ENCODE results near the gene TNFRSF25.
A peak's percentile ranks its signal among the peaks of the same experiment; 100 is the strongest.
"Not testable (repeated sequence)": the region's sequence is repeated elsewhere in the genome, so short reads cannot be mapped to it uniquely, and the experiment has no call there.

The TNFRSF25 gene

GRCh38 chr1:6444377-6444776 is 21.6 kb downstream of the TNFRSF25 start:
- no peak for TF ChIP-seq CTCF (IDR thresholded peaks at IDR 0.05; ENCODE audit: extremely low read depth, missing control alignments)
- no peak for DNase-seq (ENCODE audit: low spot score)

- TF ChIP-seq CTCF (IDR thresholded peaks at IDR 0.05; ENCODE audit: extremely low read depth, missing control alignments) = no peak
- no peak for DNase-seq (ENCODE audit: low spot score)
Measured at GRCh38 chr1:6443339-6444115, 22.4 kb downstream of the TNFRSF25 start.

- no peak for TF ChIP-seq CTCF (IDR thresholded peaks at IDR 0.05; ENCODE audit: extremely low read depth, missing control alignments)
- DNase-seq (ENCODE audit: low spot score) = no peak
Measured at GRCh38 chr1:6441586-6441985, 24.4 kb downstream of the TNFRSF25 start.

GRCh38 chr1:6440198-6441126 is 25.5 kb downstream of the TNFRSF25 start:
- DNase-seq (ENCODE audit: low spot score) = peak; percentile 79
- peak; percentile 11 for TF ChIP-seq CTCF (IDR thresholded peaks at IDR 0.05; ENCODE audit: extremely low read depth, missing control alignments)

- DNase-seq (ENCODE audit: low spot score) = peak; percentile 90
Measured at GRCh38 chr1:6438047-6438525, 27.9 kb downstream of the TNFRSF25 start.

GRCh38 chr1:6437012-6437700 is 28.8 kb downstream of the TNFRSF25 start:
- not testable (repeated sequence) for DNase-seq (ENCODE audit: low spot score)

More at GRCh38 chr1:6438047-6438525, 27.9 kb downstream of the TNFRSF25 start:
- TF ChIP-seq CTCF (IDR thresholded peaks at IDR 0.05; ENCODE audit: extremely low read depth, missing control alignments) = peak; percentile 77

- not testable (repeated sequence) for DNase-seq (ENCODE audit: low spot score)
Measured at GRCh38 chr1:6436277-6436676, 29.7 kb downstream of the TNFRSF25 start.

GRCh38 chr1:6435547-6435946 is 30.4 kb downstream of the TNFRSF25 start:
- no peak for TF ChIP-seq CTCF (IDR thresholded peaks at IDR 0.05; ENCODE audit: extremely low read depth, missing control alignments)
- no peak for DNase-seq (ENCODE audit: low spot score)
